Dermis blood vessel endothelial cell (primary cell): ENCODE data around the gene INKA1. TPM values are rescaled to one million over a fixed set of nuclear protein-coding genes. Genes with fewer than 3 reads are reported as not detected.
"Not testable (repeated sequence)": the region's sequence is repeated elsewhere in the genome, so short reads cannot be mapped to it uniquely, and the experiment has no call there.

ENCODE experiments used
- DNase-seq: peaks from one replicate; pipeline ENCODE4 v3.0.0; 2010
- total RNA-seq: library from RNA; depleted of rRNA; stranded (reverse); fragments of >200 nt; gene quantifications from 2 replicates; pipeline ENCODE4 v1.2.3, GENCODE V29; 2014

Gene INKA1
- total RNA-seq, 1 donor from 2014 or later, result 28.8 TPM

- peak; percentile 70 for DNase-seq
Observed at GRCh38 chr3:49813497-49814174, 10.6 kb downstream of the INKA1 start, which contains the start of gene UBA7. UBA7 (minus strand) TSS chr3:49813953; CDS start chr3:49813787, 166 bp downstream.

GRCh38 chr3:49823131-49823530 is 20.1 kb downstream of the INKA1 start:
- DNase-seq, result not testable (repeated sequence)

- DNase-seq, result no peak
Observed at GRCh38 chr3:49826016-49826415, 23.0 kb downstream of the INKA1 start.

DNA sequence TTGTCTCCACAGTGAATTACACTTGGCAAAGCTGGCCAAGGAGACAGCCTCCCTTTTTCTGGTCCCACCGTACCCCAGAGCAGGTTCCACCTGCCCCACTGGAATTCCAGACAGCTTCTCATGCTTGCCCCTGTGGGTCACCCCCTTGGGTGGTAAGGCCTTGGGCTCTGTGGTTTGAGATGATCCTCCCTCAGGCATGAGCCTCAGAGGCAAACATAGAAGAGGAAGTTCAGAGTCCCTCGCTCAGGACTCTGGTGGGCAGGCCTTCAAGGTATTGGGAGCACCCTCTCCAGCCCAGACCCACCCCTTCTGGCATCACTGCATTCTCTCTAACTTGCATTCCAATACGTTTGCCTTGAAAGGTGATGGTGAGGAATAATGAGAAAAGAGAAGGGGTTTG is 28.3 kb downstream of the INKA1 start:
- DNase-seq, result no peak

DNA sequence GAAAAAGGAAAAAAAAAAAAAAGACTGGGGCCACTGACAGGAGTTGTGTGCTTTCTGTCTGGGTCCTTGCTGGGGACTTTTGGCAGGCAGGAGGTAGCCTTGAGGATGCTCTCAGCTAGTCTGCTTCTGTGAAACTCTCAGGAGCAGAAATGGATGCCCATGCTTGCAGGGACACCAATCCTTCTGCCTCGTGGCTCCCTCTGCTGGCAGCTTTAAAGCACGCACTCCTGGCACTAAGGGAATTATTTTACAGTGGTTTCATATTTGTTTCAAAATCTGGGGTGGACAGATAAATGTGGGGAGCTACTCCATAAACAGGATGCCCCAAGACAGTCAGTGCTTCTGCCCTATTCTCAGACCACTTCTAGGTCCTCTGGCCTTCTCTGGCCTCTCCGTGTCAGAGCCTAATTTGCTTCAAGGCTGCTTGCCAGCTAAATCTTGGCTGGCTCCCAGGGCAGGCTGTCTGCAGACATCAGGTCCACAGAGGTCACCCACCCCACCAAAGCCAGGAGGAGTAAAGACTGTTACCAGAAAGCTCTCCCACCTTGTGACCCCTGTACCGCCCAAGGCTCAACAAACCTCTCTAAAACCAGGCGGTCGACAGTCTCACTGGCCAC is 36.2 kb downstream of the INKA1 start:
- DNase-seq, result peak; percentile 91

DNA sequence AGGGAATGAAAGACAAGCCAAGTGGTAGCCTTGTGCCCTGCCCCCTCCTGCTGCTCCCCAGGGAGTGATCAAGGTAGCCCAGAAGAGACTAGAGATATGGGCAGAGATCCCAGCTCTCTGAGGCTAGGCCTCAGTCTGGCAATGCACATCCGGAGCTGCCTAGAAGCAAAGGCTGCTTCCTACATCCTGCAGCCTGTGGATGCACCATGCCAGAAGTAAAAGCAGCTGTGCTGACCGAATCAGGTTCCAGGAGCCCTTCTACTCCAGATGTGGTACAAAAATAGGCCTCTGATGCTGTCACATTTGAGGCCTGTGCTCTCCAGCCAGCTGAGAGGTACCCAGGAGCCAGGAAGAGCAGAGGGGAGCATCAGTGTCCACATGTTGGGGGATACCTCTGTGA is 37.3 kb downstream of the INKA1 start:
- peak; percentile 26 for DNase-seq

DNA sequence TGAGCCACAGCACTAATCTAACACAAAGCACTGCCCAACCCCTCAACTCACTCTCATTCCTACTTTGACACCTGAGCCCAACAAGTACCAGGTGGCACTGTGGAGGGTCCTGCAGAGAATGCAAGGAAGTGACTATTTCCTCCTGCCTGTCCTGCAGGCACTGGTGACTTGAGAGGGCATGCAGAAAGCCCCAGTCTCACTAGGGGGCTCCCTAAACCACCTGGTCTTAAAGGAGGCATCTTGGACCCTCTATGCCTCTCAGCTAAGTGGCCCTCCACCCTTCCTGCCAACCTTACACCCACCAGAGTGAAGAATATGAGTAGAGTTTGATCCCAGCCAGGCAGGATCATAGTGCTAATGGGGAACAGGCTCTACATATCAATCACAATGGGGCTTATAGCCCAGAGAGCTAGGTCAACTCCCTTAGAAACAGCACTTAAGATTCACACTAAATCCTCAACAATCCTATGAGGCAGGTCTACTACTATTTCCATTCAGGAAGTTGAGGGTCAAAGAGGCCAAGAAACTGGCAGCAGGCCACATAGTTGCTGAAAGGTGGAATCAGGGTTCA is 38.1 kb downstream of the INKA1 start:
- peak; percentile 73 for DNase-seq

GRCh38 chr3:49841806-49842205 is 38.7 kb downstream of the INKA1 start:
- DNase-seq, result peak; percentile 9

- no peak for DNase-seq
Observed at GRCh38 chr3:49842843-49843517, 39.9 kb downstream of the INKA1 start.

DNA sequence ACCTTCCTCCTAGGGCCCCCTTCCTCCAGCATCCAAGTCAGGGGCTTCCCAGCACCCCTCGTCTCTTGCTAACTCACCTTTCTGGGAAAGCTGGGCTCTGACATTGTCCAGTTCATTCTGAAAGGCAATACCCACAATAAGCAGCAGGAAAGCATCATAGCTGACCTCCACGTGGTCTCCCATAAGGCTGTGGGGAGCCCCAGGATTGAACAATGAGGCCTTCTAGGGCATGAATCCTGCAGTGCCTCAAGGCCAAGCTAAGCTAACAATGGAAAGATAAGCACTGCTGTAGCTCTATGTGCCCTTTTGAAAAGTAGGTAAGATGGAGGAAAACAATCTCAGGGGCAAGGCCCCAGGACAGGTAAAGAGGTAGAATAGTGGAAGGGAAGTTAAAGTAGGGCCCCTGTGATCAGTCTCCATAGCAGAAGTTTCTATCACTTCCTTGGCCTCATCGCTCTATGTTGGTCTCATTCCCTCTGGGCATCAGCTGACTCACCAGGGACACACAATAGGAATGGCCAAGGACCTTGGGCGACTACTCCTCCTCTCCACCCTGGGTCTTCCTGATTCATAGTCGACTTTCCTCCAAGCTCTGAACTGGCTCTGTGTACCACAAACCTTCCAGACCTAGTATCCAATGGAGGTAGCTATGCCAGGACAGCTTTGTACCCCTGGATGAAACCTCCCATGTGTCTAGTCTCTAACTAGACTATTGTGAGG is 41.6 kb downstream of the INKA1 start:
- DNase-seq, result no peak

GRCh38 chr3:49845694-49846093 is 42.6 kb downstream of the INKA1 start:
- no peak for DNase-seq

Other genes with a start within 250 kb of the INKA1 start
- under 0.01 and 0.05 TPM in 2 replicates for gene BSN, start 248.8 kb upstream of the INKA1 start, total RNA-seq
- gene APEH, start 128.9 kb upstream of the INKA1 start, total RNA-seq, result 128 and 178 TPM in 2 replicates
- gene MST1, start 113.8 kb upstream of the INKA1 start, total RNA-seq, result 2.3 and 3.7 TPM in 2 replicates
- gene RNF123, start 113.7 kb upstream of the INKA1 start, total RNA-seq, result 30.5 and 35.6 TPM in 2 replicates
- gene AMIGO3, start 83.6 kb upstream of the INKA1 start, total RNA-seq, result 1.0 TPM in 1 of 2 replicates, not detected in the other
- 39.0 and 50.9 TPM in 2 replicates for gene GMPPB, start 79.3 kb upstream of the INKA1 start, total RNA-seq
- gene IP6K1, start 16.7 kb upstream of the INKA1 start, total RNA-seq, result 57.3 and 89.1 TPM in 2 replicates
- not detected in 2 replicates for gene CDHR4, start 3.4 kb upstream of the INKA1 start, total RNA-seq
- 44.2 and 58.5 TPM in 2 replicates for gene UBA7, start 10.7 kb downstream of the INKA1 start, total RNA-seq
- 2.0 and 3.9 TPM in 2 replicates for gene TRAIP, start 53.3 kb downstream of the INKA1 start, total RNA-seq
- gene CAMKV, start 66.6 kb downstream of the INKA1 start, total RNA-seq, result not detected in 2 replicates
- gene MST1R, start 100.6 kb downstream of the INKA1 start, total RNA-seq, result 0.34 and 0.65 TPM in 2 replicates
- 14.6 and 16.3 TPM in 2 replicates for gene MON1A, start 126.5 kb downstream of the INKA1 start, total RNA-seq
- gene RBM6, start 136.9 kb downstream of the INKA1 start, total RNA-seq, result 34.4 and 60.4 TPM in 2 replicates